ENCODE measurements around the gene XBP1.
"Not testable (repeated sequence)": the region's sequence is repeated elsewhere in the genome, so short reads cannot be mapped to it uniquely, and the experiment has no call there.

The XBP1 gene

GRCh38 chr22:28766628-28767027 is 33.7 kb downstream of the XBP1 start:
- TF ChIP-seq CTCF (IDR thresholded peaks at IDR 0.05; ENCODE audit: low read length, missing control alignments), result no peak
- no peak overlapping the region for H3K4me3 ChIP-seq (replicated peaks; ENCODE audit: low read depth, low read length)
- DNase-seq (ENCODE audit: low read depth), result no peak

GRCh38 chr22:28762000-28762399 is 38.4 kb downstream of the XBP1 start:
- not testable (repeated sequence) for DNase-seq (ENCODE audit: low read depth); H3K4me3 ChIP-seq (replicated peaks; ENCODE audit: low read depth, low read length)

GRCh38 chr22:28761449-28761755 is 39.0 kb downstream of the XBP1 start:
- no peak overlapping the region for H3K4me3 ChIP-seq (replicated peaks; ENCODE audit: low read depth, low read length)
- TF ChIP-seq CTCF (IDR thresholded peaks at IDR 0.05; ENCODE audit: low read length, missing control alignments), result no peak
- no peak for DNase-seq (ENCODE audit: low read depth)

- TF ChIP-seq CTCF (IDR thresholded peaks at IDR 0.05; ENCODE audit: low read length, missing control alignments), result no peak
- H3K4me3 ChIP-seq (replicated peaks; ENCODE audit: low read depth, low read length), result no peak overlapping the region
- DNase-seq (ENCODE audit: low read depth), result no peak
Observed at GRCh38 chr22:28759861-28760560, 40.4 kb downstream of the XBP1 start.

- DNase-seq (ENCODE audit: low read depth); H3K4me3 ChIP-seq (replicated peaks; ENCODE audit: low read depth, low read length): not testable (repeated sequence)
Observed at GRCh38 chr22:28754512-28754911, 45.9 kb downstream of the XBP1 start.

GRCh38 chr22:28750471-28750881 is 49.9 kb downstream of the XBP1 start:
- peak; percentile 88 for DNase-seq (ENCODE audit: low read depth)
- H3K4me3 ChIP-seq (replicated peaks; ENCODE audit: low read depth, low read length), result no peak overlapping the region
- TF ChIP-seq CTCF (IDR thresholded peaks at IDR 0.05; ENCODE audit: low read length, missing control alignments), result no peak

Measured in fibroblast of pulmonary artery (primary cell).